Esophagus (tissue), 2 donors: ENCODE measurements around the gene THAP3. TPM values are rescaled to one million over a fixed set of nuclear protein-coding genes. Genes with fewer than 3 reads are reported as not detected.
"Not testable (repeated sequence)": the region's sequence is repeated elsewhere in the genome, so short reads cannot be mapped to it uniquely, and the experiment has no call there.

Source experiments
- H3K27ac ChIP-seq, 2 donors: one replicate each; pipeline ENCODE4 v1.5.1; 2013; ENCODE audit warnings: low read depth in 2 of 2, mild to moderate bottlenecking in 2 of 2, inconsistent platforms in 1 of 2, low read length in 1 of 2, moderate library complexity in 1 of 2
- H3K27me3 ChIP-seq, 2 donors: one replicate each; pipeline ENCODE4 v1.6.1; 2013; ENCODE audit warnings: low read length in 2 of 2, control low read depth in 1 of 2, mild to moderate bottlenecking in 1 of 2; ENCODE audit not compliant: insufficient read depth in 2 of 2, control insufficient read depth in 1 of 2
- H3K36me3 ChIP-seq, 2 donors: one replicate each; pipeline ENCODE4 v1.6.1; 2013; ENCODE audit warnings: low read length in 1 of 2; ENCODE audit not compliant: control insufficient read depth in 2 of 2, insufficient read depth in 2 of 2
- H3K4me1 ChIP-seq, 2 donors: one replicate each; pipeline ENCODE4 v1.6.1; 2013; ENCODE audit warnings: low read length in 1 of 2; ENCODE audit not compliant: control insufficient read depth in 2 of 2, insufficient read depth in 2 of 2
- H3K4me3 ChIP-seq, 2 donors: one replicate each; pipeline ENCODE4 v1.5.1; 2013; ENCODE audit warnings: low read length in 2 of 2, mild to moderate bottlenecking in 2 of 2, low read depth in 1 of 2, moderate library complexity in 1 of 2
- H3K9me3 ChIP-seq, 2 donors: one replicate each; pipeline ENCODE4 v1.6.1; 2013; ENCODE audit warnings: mild to moderate bottlenecking in 2 of 2, low read depth in 1 of 2, low read length in 1 of 2, moderate library complexity in 1 of 2; ENCODE audit not compliant: control insufficient read depth in 2 of 2, insufficient read depth in 1 of 2
- WGBS, 2 donors: extraction: QIAGEN DNeasy Blood & Tissue Kit; methylation state at CpG; one replicate each; pipeline ENCODE4 v1.1.7; 2013; 5-methylcytosine and 5-hydroxymethylcytosine counted together
- polyA plus RNA-seq, 2 donors: library from polyadenylated mRNA; stranded (reverse); fragments of 200-250 nt; gene quantifications; one replicate each; pipeline ENCODE4 v1.2.3, GENCODE V29; 2013
- donor health status: healthy with polysubstance abuse.
- donor health status: Bipolar disorder and iron deficiency.

The THAP3 gene
- polyA plus RNA-seq, 2 donors, result 10.5 to 18.1 TPM

GRCh38 chr1:6648556-6648955, 23.9 kb downstream of the THAP3 start:
- peaks cover 10 to 25% of the 10 kb centered on the region in 2 donors for H3K36me3 ChIP-seq
- H3K27me3 ChIP-seq, result no peaks in the 10 kb centered on the region
- no peaks in the 10 kb centered on the region for H3K4me1 ChIP-seq
- no peak overlapping the region for H3K27ac ChIP-seq
- WGBS, 2 donors, result 86% methylated on average over 6 of the region's 6 CpGs
- H3K9me3 ChIP-seq, result no peaks in the 10 kb centered on the region
- H3K4me3 ChIP-seq, result no peak overlapping the region

- H3K36me3 ChIP-seq, result peaks cover 8 to 14% of the 10 kb centered on the region in 2 donors
- H3K9me3 ChIP-seq, result no peaks in the 10 kb centered on the region
These were observed 27.2 kb downstream of the THAP3 start for GRCh38 chr1:6651909-6652308.

GRCh38 chr1:6652986-6653385, 28.3 kb downstream of the THAP3 start:
- WGBS, 2 donors, result 88 to 89% methylated on average over 6 of the region's 6 CpGs
- Histone ChIP-seq H3K36me3 (peaks cover 8 to 21% of the 10 kb centered on the region in 2 donors), H3K4me3 (no peak overlapping the region), H3K27ac (no peak overlapping the region), H3K9me3 (no peaks in the 10 kb centered on the region), H3K27me3 (no peaks in the 10 kb centered on the region), H3K4me1 (no peaks in the 10 kb centered on the region)

More at GRCh38 chr1:6651909-6652308, 27.2 kb downstream of the THAP3 start:
- Histone ChIP-seq H3K4me3 (no peak overlapping the region), H3K4me1 (no peaks in the 10 kb centered on the region), H3K27ac (no peak overlapping the region), H3K27me3 (no peaks in the 10 kb centered on the region)
- 89 to 90% methylated on average over 17 of the region's 17 CpGs for WGBS, 2 donors

- Histone ChIP-seq H3K4me1 (no peaks in the 10 kb centered on the region), H3K9me3 (no peaks in the 10 kb centered on the region), H3K27ac (no peak overlapping the region), H3K36me3 (peaks cover 8 to 22% of the 10 kb centered on the region in 2 donors), H3K4me3 (no peak overlapping the region), H3K27me3 (no peaks in the 10 kb centered on the region)
- 92 to 93% methylated on average over 23 of the region's 23 CpGs for WGBS, 2 donors
These were observed 29.0 kb downstream of the THAP3 start for GRCh38 chr1:6653436-6654290.

GRCh38 chr1:6657138-6657537, 32.5 kb downstream of the THAP3 start:
- H3K4me1 ChIP-seq, result no peaks in the 10 kb centered on the region
- H3K9me3 ChIP-seq, result no peaks in the 10 kb centered on the region
- peaks cover 8 to 14% of the 10 kb centered on the region in 2 donors for H3K36me3 ChIP-seq
- no peak overlapping the region for H3K4me3 ChIP-seq
- H3K27me3 ChIP-seq, result no peaks in the 10 kb centered on the region
- 89 to 93% methylated on average over 6 of the region's 6 CpGs for WGBS, 2 donors
- H3K27ac ChIP-seq, result no peak overlapping the region

GRCh38 chr1:6658359-6659060, 33.8 kb downstream of the THAP3 start:
- Histone ChIP-seq H3K36me3 (peaks cover 4 to 8% of the 10 kb centered on the region in 2 donors), H3K4me3 (no peak overlapping the region), H3K9me3 (no peaks in the 10 kb centered on the region), H3K27me3 (no peaks in the 10 kb centered on the region), H3K4me1 (no peaks in the 10 kb centered on the region), H3K27ac (no peak overlapping the region)
- 84 to 90% methylated on average over 5 of the region's 5 CpGs for WGBS, 2 donors

- peaks cover 5 to 13% of the 10 kb centered on the region in 2 donors for H3K36me3 ChIP-seq
- no peak overlapping the region for H3K27ac ChIP-seq
- no peaks in the 10 kb centered on the region for H3K27me3 ChIP-seq
- 83 to 86% methylated on average over 7 of the region's 7 CpGs for whole genome bisulfite sequencing, 2 donors
- no peaks in the 10 kb centered on the region for H3K4me1 ChIP-seq
- no peak overlapping the region for H3K4me3 ChIP-seq
- no peaks in the 10 kb centered on the region for H3K9me3 ChIP-seq
These were observed 35.9 kb downstream of the THAP3 start for GRCh38 chr1:6660415-6661049.

- H3K4me3 ChIP-seq, H3K9me3 ChIP-seq, H3K27ac ChIP-seq, H3K4me1 ChIP-seq, H3K27me3 ChIP-seq: not testable (repeated sequence)
- 95 to 98% methylated on average over 7 of the region's 7 CpGs for WGBS, 2 donors
- H3K36me3 ChIP-seq, result peaks cover 7 to 17% of the 10 kb centered on the region in 2 donors
These were observed 37.8 kb downstream of the THAP3 start for GRCh38 chr1:6662468-6662867.

- Histone ChIP-seq H3K4me1 (no peaks in the 10 kb centered on the region), H3K27ac (no peak overlapping the region), H3K4me3 (no peak overlapping the region), H3K9me3 (no peaks in the 10 kb centered on the region), H3K36me3 (peaks cover 7 to 17% of the 10 kb centered on the region in 2 donors), H3K27me3 (no peaks in the 10 kb centered on the region)
- WGBS, 2 donors, result 91 to 92% methylated on average over 5 of the region's 5 CpGs
These were observed 42.0 kb downstream of the THAP3 start for GRCh38 chr1:6666696-6667095.
